Right forelimb (tissue), 1 donor: Measurements from ENCODE around the gene WDHD1.
"Not testable (repeated sequence)": the region's sequence is repeated elsewhere in the genome, so short reads cannot be mapped to it uniquely, and the experiment has no call there.

Experiments used
- DNase-seq: peaks from one replicate; pipeline ENCODE4 v3.0.0-alpha.2; 2018

The WDHD1 gene

GRCh38 chr14:55045087-55045486 is 18.2 kb upstream of the WDHD1 start:
- DNase-seq = no peak

GRCh38 chr14:55043528-55043927 is 16.6 kb upstream of the WDHD1 start:
- DNase-seq = no peak

- no peak for DNase-seq
Measured at GRCh38 chr14:55038708-55039107, 11.8 kb upstream of the WDHD1 start.

- DNase-seq = not testable (repeated sequence)
Measured at GRCh38 chr14:55037995-55038394, 11.1 kb upstream of the WDHD1 start.

- DNase-seq = no peak
Measured at GRCh38 chr14:55031190-55031589, 4.3 kb upstream of the WDHD1 start.

- DNase-seq = no peak
Measured at GRCh38 chr14:55028476-55028875, 1.6 kb upstream of the WDHD1 start.

- DNase-seq = no peak
Measured at GRCh38 chr14:55028066-55028465, 1.2 kb upstream of the WDHD1 start.

- no peak for DNase-seq
Measured at GRCh38 chr14:55026441-55026792, 482 bp downstream of the WDHD1 start.

GRCh38 chr14:55025948-55026347 is 951 bp downstream of the WDHD1 start:
- no peak for DNase-seq

- not testable (repeated sequence) for DNase-seq
Measured at GRCh38 chr14:55024365-55024764, 2.5 kb downstream of the WDHD1 start.

GRCh38 chr14:55019968-55020554 is 6.8 kb downstream of the WDHD1 start:
- no peak for DNase-seq

GRCh38 chr14:55015006-55015405 is 11.9 kb downstream of the WDHD1 start:
- DNase-seq = no peak

GRCh38 chr14:55005071-55005470 is 21.8 kb downstream of the WDHD1 start:
- no peak for DNase-seq

GRCh38 chr14:55000381-55000780 is 26.5 kb downstream of the WDHD1 start:
- DNase-seq = no peak

- DNase-seq = no peak
Measured at GRCh38 chr14:54985156-54985555, 41.7 kb downstream of the WDHD1 start.

- DNase-seq = no peak
Measured at GRCh38 chr14:54981698-54982097, 45.2 kb downstream of the WDHD1 start.

- DNase-seq = no peak
Measured at GRCh38 chr14:54979039-54979438, 47.9 kb downstream of the WDHD1 start.

- DNase-seq = no peak
Measured at GRCh38 chr14:54976316-54976715, 50.6 kb downstream of the WDHD1 start.

- DNase-seq = no peak
Measured at GRCh38 chr14:54975856-54976255, 51.0 kb downstream of the WDHD1 start.

- DNase-seq = no peak
Measured at GRCh38 chr14:54974788-54975414, 52.0 kb downstream of the WDHD1 start.

GRCh38 chr14:54967496-54967895 is 59.4 kb downstream of the WDHD1 start:
- DNase-seq = no peak

GRCh38 chr14:54955143-54955542 is 71.8 kb downstream of the WDHD1 start:
- no peak for DNase-seq

GRCh38 chr14:54953609-54954008 is 73.3 kb downstream of the WDHD1 start:
- not testable (repeated sequence) for DNase-seq

- DNase-seq = not testable (repeated sequence)
Measured at GRCh38 chr14:54952803-54953202, 74.1 kb downstream of the WDHD1 start.

- DNase-seq = no peak
Measured at GRCh38 chr14:54947230-54947629, 79.7 kb downstream of the WDHD1 start.
